ENCODE results near the gene CFAP251. TPM values are rescaled to one million over a fixed set of nuclear protein-coding genes. Genes with fewer than 3 reads are reported as not detected.

Gene CFAP251
- polyA plus RNA-seq, 3 donors: 0.46 to 1.2 (median 0.79) TPM

DNA sequence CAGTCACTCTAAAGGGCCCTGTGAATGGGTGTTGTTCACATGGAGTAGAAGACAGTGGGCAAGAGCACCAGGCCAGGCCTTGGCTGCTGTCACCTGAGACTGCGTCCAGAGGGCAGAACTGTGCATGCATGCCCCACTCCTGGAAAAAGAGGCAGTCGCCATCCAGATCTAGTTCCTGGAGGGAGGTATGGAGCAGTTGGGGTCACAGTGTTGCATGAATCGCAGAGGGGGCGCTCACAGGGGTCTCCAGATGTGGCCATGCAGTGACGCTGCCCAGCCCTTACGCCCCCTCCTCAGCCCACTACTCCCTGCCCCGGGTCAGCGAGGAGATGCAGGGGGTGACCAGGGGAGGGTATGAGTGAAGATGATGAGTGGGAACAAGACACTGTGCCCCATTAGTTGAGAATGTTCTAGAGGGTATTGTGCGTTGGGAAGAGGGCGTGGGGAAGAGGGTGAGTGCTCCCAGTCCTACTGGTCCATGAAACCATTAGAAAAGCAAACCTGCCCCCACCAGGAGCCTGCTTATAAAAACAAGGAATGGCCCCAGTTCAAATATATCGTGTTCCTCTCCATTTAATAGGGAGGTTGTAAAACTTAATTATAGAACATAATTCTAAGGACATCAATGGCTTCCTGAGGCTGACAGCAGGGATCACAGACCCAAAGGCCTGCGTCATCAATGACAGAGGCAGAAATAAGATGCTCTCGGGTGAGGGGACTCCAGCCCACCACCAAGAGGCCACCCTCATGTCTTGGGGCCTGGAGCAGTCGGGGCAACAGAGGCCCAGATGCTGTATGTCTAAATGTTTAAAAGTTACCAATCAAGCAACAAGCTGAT is 71.1 kb downstream of the CFAP251 start:
- 86 to 94% (median 91%) methylated on average over 14 of the region's 14 CpGs for WGBS, 3 donors

DNA sequence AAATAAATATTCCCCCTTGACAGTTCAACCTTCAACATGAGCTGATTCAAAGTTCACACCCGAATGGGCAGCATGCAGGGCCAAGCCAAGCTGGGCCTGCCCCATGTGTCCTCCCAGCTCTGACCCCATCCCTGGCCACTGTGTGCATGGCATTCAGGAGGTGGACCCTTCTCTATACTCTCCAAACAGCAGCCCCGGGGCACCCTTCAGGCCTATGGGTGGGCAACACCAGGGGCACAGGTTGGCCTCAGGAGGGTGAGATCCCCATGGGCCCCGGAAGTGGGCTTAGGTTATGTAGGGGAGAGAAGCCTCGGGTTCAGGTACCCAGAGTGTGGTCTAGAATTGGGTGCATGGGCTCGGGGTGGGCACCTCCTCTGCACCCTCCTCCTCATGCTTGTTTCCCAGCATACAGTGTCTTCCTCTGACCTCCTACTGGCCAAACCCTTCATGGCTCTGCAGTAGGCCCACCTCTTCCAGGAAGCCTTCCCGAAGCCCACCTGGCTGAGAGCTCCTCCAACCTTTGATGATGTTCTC is 71.8 kb downstream of the CFAP251 start:
- H3K27ac ChIP-seq (ENCODE audit: low read depth, low read length): no peak overlapping the region
- 92 to 96% (median 92%) methylated on average over 6 of the region's 6 CpGs for WGBS, 3 donors

More for the DNA sequence above, 71.1 kb downstream of the CFAP251 start:
- H3K27ac ChIP-seq (ENCODE audit: low read depth, low read length): no peak overlapping the region

DNA sequence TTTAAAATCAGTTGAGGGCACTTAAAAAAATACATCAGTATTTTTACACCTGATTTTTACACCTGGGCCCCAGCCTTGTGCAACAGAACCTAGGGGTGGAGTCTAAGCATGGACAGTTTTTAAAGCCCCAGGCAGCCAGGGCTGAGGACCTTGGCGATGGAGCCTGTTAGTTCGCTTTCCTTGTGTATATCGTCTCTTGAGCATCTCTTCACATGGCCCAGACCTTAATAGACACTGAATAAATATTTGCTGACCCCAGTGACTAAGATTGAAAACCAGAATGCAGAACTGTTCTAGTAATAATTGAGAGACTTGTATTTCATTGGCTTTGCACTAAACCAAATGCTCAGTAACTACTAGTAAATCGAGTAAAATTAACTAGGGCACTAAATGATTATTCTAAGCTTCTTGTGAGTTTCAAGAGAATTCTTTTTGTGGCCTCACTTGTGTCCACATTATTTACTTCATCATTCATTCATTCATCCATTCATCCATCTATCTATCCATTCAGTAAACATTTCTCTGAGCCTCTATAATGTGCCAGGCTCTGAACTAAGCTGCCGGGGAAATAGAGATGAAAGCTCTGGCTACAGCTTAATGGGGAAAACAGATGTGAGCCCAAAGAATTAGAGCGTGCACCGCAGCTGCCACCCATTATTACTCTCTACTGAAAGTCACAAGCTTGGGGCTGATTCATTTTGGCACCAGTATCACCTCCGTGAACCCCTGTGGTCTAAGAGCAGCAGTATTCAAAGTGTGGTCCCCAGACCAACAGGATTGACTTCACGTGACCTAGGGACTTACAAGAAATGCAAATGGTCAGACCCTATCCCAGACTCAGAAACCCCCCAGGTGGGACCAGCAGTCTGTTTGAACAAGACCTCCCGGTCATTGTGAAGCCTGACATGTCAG is 72.6 kb downstream of the CFAP251 start:
- WGBS, 3 donors: 75 to 85% (median 77%) methylated on average over 10 of the region's 10 CpGs
- no peak overlapping the region for H3K27ac ChIP-seq (ENCODE audit: low read depth, low read length)

DNA sequence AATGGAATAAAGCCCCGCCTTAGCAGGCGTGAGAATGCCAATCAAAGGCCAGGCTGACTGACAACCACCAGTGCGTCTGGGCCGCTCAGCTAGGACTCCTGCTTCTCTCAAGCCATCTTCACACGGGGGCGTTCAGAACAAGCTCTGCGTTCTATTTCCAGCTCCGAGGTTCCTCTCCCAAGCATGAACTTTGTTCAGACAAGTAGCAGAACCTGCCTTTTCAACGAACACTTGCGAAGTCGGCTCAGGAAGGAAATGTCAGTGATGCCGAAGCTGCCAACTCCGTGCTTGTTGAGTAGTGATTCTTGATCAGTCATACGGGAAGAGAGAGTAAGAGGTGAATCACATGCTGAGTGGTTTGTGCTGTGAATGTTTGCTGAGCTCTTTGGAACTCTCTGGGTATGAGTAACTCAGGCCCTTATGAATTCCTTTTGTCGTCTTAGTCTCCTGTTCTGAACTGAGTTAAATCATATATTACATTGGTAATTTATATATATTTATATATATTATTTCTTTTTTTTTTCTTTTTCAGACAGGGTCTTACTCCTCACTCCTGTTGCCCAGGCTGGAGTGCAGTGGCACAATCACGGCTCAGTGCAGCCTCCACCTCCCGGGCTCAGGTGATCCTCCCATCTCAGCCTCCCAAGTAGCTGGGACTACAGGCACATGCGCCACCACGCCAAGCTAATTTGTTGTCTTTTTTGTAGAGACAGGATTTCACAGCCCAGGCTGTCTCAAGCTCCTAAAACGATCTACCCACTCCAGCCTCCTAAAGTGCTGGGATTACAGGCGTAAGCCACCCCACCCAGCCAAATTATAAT is 73.9 kb downstream of the CFAP251 start:
- H3K27ac ChIP-seq (ENCODE audit: low read depth, low read length): no peak overlapping the region
- 59 to 86% (median 61%) methylated on average over 21 of the region's 21 CpGs for WGBS, 3 donors

DNA sequence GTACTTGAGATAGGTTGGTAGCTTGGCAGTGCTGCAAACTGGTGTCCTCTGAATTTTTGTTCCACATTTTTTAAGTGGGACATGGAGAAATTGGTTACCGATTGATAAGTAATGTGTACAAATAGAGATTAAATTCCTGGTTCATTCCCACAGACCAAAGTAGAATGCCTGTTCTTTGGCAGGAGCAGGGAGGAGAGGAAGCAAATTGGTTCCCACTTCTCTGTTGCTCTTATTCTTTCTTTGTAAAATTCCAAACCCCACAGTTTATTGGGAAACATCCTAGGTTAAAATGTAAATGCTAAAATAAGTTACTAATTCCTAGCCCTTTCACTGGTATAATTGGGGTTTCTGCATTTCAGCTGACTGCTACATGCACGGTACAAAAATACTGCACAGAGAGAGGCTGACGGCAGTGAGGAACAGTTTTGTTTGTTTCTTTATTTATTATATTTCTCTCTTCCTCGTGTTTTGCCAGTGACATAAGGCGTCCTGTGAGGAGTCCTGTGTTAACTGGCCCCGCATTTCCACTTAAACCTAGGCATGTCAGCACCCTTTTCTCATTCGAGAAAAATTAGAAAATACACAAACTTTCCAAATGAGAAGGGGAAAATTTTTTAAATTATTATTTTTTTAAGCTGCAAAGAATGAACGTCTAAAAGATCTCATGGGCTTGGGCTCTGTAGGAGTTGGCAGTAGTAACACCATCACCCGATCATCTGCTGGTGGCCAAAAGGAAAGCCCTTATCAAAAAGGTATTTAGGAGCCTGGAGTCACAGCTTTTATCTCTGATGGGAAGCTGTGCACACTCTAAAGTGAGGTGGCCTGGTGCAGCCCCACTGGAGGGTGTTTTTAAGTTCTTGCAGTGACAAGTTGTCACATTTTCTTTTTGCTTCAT is 77.9 kb downstream of the CFAP251 start:
- H3K27ac ChIP-seq (ENCODE audit: low read depth, low read length): no peak overlapping the region
- WGBS, 3 donors: 31 to 70% (median 66%) methylated on average over 9 of the region's 9 CpGs

DNA sequence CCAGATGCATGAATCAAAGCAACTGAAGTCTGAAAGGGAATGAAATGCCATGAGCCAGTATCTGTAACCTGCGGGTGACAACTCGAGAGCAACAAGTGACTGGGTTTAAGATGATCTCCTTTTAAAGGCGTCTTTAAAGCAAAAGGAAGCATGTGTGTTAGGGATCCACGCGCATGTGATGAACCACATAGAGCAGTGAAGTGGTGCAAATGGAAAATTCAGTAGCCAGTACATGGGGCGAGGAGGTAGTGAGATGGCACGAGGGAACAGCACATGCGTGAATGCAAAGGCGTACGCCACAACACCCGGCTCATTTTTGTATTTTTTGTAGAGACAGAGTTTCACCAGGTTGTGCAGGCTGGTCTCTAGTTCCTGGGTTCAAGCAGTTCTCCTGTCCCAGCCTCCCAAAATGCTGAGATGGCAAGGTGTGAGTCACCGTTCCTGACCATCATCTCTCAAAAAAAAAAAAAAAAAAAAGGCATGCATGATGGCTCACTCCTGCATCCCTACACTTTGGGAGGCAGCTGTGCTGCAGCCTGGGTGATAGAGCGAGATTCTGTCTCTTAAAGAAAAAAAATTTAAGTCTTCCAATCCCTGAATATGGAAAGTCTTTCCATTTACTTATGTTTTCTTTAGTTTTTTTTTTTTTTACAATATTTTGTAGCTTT is 78.7 kb downstream of the CFAP251 start:
- 79 to 89% (median 88%) methylated on average over 13 of the region's 13 CpGs for WGBS, 3 donors
- H3K27ac ChIP-seq (ENCODE audit: low read depth, low read length): no peak overlapping the region

DNA sequence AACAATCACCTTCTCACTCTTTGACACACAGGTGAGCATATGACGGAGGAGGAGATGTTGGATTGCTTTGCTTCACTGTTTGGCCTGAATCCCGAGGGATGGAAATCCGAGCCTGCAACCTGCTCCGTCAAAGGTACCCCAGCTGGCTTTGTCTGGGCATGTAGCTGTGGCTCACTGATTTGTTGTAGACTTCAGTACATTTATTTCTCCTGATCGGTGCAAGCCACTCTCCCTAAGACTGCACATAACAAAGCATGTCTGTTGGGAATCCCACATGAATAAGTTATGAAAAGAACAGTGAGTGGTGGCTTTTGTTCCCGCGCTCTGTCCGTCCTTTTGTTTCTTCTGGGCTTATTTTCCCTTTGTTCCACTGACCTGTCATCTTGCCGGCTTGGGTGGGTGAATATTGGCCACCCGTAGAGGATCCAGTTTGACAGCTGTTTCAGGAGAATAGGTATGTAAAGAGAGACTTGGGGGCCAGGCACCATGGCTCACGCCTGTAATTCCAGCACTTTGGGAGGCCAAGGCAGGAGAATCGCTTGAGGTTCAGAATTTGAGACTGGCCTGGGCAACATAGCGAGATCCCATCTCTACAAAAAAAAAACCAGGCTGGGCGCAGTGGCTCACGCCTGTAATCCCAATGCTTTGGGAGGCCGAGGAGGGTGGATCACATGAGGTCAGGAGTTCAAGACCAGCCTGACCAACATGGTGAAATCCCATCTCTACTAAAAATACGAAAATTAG is 83.2 kb downstream of the CFAP251 start:
- H3K27ac ChIP-seq (ENCODE audit: low read depth, low read length): no peak overlapping the region
- WGBS, 3 donors: 88 to 93% (median 91%) methylated on average over 17 of the region's 17 CpGs

DNA sequence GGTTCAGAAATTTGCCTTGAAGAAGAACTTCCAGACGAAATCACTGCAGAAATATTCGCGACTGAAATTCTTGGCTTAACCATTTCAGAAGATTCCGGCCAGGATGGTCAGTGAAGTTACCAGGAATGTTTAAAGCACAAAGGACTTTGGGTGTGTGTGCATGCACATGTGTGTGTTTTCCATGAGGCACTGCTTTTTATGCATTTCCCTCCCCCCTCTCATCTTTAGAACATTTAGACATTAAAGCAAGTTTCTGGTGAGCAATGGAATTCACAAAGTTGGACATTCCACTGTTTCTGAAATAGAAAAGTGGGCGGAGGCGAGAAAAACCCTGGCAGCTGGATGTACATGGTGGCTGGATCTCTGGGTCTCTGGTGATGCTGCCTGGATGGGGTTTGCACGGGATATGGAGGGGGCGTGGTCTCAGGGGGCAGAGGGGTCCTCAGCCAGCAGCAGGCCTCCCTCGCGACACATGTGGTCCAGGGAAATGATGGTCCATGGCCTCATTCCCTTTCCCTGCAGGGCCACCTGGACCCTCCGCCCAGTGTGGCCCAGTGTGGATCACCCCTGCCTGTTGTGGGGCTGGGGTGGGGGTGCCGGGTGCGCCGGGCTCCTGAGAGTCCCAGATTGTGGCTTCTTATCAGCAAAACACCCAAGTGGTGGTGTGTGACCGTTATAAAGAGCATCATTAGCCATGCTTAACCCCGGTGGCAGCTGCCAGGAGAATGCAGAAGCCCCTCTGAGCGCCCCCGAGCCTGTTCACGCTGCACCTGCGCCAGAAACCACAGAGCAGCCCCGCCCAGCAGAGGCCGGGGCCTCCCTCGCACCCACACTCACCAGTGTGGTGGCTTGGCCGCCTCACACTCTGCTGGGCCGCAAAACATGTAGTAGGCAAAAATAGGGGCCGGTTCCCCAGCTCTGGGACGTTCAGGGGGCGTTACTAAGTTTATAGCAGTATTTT is 85.5 kb downstream of the CFAP251 start:
- H3K27ac ChIP-seq (ENCODE audit: low read depth, low read length): no peak overlapping the region
- WGBS, 3 donors: 45 to 71% (median 59%) methylated on average over 28 of the region's 28 CpGs

DNA sequence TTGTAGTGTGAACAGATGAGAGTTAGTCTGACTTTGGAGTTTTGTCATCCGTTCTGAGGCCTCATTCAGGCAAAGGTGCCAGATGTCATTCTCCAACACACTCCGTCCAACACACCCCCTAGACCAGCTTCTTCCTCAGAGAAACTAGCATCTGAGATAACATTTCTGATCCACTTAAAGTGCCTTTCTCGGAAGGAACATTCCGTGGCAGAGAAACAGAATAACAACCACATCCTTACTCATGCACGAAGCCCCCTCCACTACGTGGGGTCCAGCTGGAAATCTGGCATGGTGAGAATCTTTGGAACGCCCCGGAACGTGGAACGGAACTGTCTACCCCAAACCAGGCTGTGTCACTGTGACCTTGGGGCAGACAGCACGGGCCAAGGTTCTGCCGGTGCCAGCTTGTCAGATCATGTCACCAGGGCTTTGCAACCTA is 86.3 kb downstream of the CFAP251 start:
- WGBS, 3 donors: 53 to 59% (median 53%) methylated on average over 12 of the region's 12 CpGs
- H3K27ac ChIP-seq (ENCODE audit: low read depth, low read length): no peak overlapping the region

DNA sequence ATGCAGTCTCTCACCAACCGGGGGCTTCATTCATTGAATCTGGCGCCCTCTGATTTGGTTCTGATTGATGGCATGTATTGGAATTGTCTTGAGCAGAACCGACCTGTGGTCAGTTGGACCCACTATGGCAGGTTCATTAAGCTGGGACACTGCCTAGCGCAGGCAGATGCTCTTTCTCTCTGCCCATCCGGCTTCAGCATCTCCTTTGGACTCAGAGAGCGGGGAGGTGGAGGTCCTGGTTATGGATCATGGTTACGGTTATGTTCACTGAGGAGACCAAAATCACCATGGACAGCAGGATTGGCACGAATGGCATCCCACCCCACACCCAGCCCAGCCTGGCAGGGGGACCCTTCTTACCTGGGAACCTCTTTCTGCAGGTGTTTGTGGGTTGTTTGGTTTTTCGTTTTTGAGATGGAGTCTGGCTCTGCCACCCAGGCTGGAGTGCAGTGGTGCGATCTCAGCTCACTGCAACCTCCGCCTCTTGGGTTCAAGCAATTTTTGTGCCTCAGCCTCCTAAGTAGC is 86.9 kb downstream of the CFAP251 start:
- WGBS, 3 donors: 82 to 90% (median 88%) methylated on average over 11 of the region's 11 CpGs
- H3K27ac ChIP-seq (ENCODE audit: low read depth, low read length): no peak overlapping the region

DNA sequence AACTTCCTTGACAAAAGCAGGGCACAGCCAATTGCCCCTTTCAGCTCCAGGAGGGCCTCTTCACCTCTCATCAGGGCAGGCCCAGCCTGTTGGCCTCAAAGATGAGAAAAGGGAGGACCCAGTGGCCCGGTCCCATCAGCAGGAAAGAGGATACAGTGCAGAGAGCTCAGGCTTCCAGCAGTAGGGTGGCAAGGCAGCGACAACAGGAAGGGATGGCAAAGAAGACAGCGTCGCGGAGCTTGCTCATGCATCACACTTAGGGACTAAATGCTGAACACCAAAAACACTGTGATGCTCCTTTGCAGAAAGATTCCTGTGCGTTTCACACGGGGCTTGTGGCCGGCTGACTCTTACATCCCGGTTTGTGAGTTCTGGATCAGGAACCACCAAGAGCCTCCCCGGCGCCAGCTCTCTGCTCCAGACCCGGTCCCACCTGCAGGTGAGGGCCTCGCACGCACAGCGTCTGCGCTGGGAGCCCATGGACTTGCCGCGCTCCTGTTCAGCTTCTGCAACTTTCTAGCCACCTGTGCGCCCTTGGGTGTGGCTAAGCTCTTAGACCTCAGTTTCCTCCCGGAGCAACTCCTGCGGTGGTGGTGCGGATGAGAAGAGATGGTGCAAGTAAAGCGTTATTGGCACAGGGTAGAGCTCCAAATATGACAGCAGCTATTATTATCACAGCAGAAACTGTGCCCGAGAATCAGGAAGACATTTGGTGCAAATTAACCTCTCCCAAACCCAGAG is 88.0 kb downstream of the CFAP251 start:
- 80 to 87% (median 86%) methylated on average over 24 of the region's 24 CpGs for WGBS, 3 donors
- no peak overlapping the region for H3K27ac ChIP-seq (ENCODE audit: low read depth, low read length)

DNA sequence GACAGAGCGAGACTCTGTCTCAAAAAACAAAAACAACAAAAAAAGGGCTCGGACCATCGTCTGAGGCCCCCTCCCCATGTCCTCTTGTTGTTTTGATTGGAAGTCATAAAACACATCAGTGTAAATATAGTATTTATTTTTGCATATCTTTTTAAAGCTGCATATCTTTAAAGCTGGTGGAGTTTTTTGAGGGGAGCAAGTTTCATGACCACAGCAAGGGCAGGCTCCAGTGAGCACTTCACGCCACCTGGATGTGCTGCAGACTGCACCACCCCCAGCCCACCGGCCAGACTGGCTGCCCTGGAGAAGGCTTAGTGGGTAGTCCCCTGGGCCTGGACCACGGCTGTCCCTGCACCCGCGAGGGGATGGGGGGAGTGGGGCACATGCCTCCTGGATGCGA is 91.3 kb downstream of the CFAP251 start:
- WGBS, 3 donors: 84 to 89% (median 88%) methylated on average over 9 of the region's 9 CpGs
- H3K27ac ChIP-seq (ENCODE audit: low read depth, low read length): no peak overlapping the region

DNA sequence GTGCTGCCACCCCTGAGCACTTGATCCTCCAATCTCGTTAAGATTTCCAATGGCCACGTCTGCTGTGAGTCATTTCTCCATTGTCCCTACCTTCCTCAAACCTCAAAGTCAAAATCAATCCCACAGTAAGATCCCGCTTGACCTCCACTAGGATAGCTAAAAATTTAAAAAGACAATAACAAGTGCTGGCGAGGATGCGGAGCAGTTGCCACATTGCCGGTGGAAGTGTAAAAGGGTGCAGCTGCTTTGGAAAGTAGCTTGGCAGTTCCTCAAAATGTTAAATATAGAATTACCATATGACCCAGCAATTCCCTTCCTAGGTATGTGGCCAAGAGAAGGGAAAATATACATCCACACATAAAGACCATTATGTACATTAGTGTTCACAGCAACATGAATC is 93.8 kb downstream of the CFAP251 start:
- no peak overlapping the region for H3K27ac ChIP-seq (ENCODE audit: low read depth, low read length)
- WGBS, 3 donors: 86 to 92% (median 87%) methylated on average over 6 of the region's 6 CpGs

DNA sequence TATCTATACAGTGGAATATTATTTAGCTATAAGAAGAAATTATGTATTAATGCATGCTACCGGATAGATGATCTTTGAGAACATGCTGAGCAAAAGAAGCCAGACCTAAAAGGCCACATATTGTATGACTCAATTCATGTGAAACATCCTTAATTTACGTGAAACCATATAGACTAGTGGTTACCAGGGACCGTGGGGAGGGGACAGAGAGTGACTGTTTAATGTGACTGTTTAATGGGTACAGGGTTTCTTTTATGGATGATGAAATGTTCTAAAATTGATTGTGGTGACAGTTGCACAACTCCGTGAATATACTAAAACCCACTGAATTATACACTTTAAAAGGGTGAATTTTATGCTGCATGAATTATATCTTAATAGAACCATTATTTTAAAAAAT is 94.7 kb downstream of the CFAP251 start:
- WGBS, 3 donors: 56 to 88% (median 66%) methylated on average over 4 of the region's 4 CpGs
- H3K27ac ChIP-seq (ENCODE audit: low read depth, low read length): no peak overlapping the region

Measured in adipose tissue (tissue), 3 donors.